ENCODE measurements around the gene PRR23B.

DNA sequence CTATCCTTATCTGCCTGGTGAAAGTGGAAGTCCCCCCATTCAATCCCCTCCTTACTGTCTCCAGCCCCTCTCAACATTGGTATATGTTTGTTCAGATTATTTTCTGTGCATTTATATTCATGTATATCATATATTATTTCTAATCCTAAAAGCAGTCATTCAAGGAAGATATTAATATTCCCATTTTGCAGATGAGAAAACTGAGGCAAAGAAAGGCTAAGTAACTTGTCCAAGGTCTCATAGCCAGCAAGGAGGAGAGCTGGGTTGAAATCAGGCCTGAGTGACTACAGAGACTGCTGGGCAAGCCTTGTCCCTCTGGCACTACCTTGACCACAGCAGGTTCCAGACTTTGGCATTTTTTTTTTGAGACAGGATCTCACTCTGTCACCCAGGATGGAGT is 44.7 kb downstream of the PRR23B start:
- TF ChIP-seq POLR2AphosphoS5 (IDR thresholded peaks at IDR 0.05) (no peak), EP300 (IDR thresholded peaks at IDR 0.05) (no peak), POLR2A (IDR thresholded peaks at IDR 0.05) (no peak)
- TF ChIP-seq, protein P1, sequence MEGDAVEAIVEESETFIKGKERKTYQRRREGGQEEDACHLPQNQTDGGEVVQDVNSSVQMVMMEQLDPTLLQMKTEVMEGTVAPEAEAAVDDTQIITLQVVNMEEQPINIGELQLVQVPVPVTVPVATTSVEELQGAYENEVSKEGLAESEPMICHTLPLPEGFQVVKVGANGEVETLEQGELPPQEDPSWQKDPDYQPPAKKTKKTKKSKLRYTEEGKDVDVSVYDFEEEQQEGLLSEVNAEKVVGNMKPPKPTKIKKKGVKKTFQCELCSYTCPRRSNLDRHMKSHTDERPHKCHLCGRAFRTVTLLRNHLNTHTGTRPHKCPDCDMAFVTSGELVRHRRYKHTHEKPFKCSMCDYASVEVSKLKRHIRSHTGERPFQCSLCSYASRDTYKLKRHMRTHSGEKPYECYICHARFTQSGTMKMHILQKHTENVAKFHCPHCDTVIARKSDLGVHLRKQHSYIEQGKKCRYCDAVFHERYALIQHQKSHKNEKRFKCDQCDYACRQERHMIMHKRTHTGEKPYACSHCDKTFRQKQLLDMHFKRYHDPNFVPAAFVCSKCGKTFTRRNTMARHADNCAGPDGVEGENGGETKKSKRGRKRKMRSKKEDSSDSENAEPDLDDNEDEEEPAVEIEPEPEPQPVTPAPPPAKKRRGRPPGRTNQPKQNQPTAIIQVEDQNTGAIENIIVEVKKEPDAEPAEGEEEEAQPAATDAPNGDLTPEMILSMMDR (IDR thresholded peaks at IDR 0.05): no peak

All from sigmoid colon (tissue), 4 donors.